K562 (cell line): Measurements from ENCODE around the gene E2F1. TPM values are rescaled to one million over a fixed set of nuclear protein-coding genes. Genes with fewer than 3 reads are reported as not detected.

Source experiments
- ATAC-seq: fragments of 200-7000 bp; cut with Tn5 transposase; 3 replicates; pipeline ENCODE4 v1.9.1; 2020; ENCODE audit warnings: moderate library complexity
- BruUV-seq: library from RNA; stranded (reverse); fragments of 400-500 nt; replicated peaks from 2 replicates; lab custom pipeline; 2021; lab: Mats Ljungman, UMichigan
- CTCF ChIA-PET: fragments of 300-600 bp; formaldehyde crosslinking; extraction: SDS; loops from one replicate; lab custom pipeline; 2021; ENCODE audit warnings: low intra/inter-chr PET ratio; lab: Yijun Ruan, JAX
- POLR2A ChIA-PET: fragments of 300-600, 350-650 bp; sonication (Branson Sonifier 250); formaldehyde crosslinking; extraction: SDS; loops from one replicate; lab custom pipeline; 2021; ENCODE audit warnings: antibody characterized with exemption, inconsistent platforms; lab: Yijun Ruan, JAX
- DNase-seq, 4 experiments: peaks; one replicate each; pipeline versions ENCODE4 v3.0.0 to v3.0.0-alpha.2; 2011 to 2018; ENCODE audit warnings: low spot score in 3 of 4, mixed read lengths in 3 of 4; ENCODE audit errors: extremely low read depth in 1 of 4
- FAIRE-seq: peaks from 2 replicates; lab custom pipeline; 2011; peaks lifted over from hg19 to GRCh38; lab: Jason Lieb, UNC
- H2AFZ ChIP-seq: 2 replicates; pipeline ENCODE4 v1.6.0; 2011; ENCODE audit warnings: low read depth, low read length, control low read depth, inconsistent platforms
- H3K27ac ChIP-seq: fragments of 200-600 bp; 3 replicates; pipeline ENCODE4 v1.8.0; 2011; ENCODE audit warnings: low read depth, mild to moderate bottlenecking, control low read depth, inconsistent platforms, low read length, moderate library complexity, mixed read lengths; ENCODE audit errors: extremely low read depth
- H3K27me3 ChIP-seq, 2 experiments: fragments of 300-600 bp in 1 of 2; 2 replicates in 1 of 2; 3 replicates in 1 of 2; pipeline versions ENCODE4 v1.6.0 to v1.8.0; 2011; ENCODE audit warnings: inconsistent platforms in 2 of 2, low read length in 2 of 2, mild to moderate bottlenecking in 1 of 2, mixed read lengths in 1 of 2, moderate library complexity in 1 of 2; ENCODE audit not compliant: control insufficient read depth in 2 of 2, insufficient read depth in 2 of 2
- H3K36me3 ChIP-seq: fragments of 300-600 bp; 3 replicates; pipeline ENCODE4 v1.8.0; 2011; ENCODE audit warnings: mild to moderate bottlenecking, low read length, inconsistent platforms; ENCODE audit not compliant: control insufficient read depth, insufficient read depth
- H3K4me1 ChIP-seq, 2 experiments: fragments of 200-600 bp in 1 of 2; replicated peaks in 1 of 2; 2 replicates in 1 of 2; 3 replicates in 1 of 2; pipeline versions ENCODE4 v1.5.1 to v1.8.0; 2011; ENCODE audit warnings: inconsistent platforms in 2 of 2, low read length in 2 of 2, mild to moderate bottlenecking in 1 of 2, mixed read lengths in 1 of 2, moderate library complexity in 1 of 2; ENCODE audit not compliant: control insufficient read depth in 2 of 2, insufficient read depth in 2 of 2
- H3K4me2 ChIP-seq: 2 replicates; pipeline ENCODE4 v1.6.1; 2011; ENCODE audit warnings: low read length, control low read depth, inconsistent platforms, mixed read lengths; ENCODE audit not compliant: insufficient read depth
- H3K4me3 ChIP-seq: fragments of 200-600 bp; sonication (generic), shearing (Covaris generic); 2 replicates; pipeline ENCODE4 v1.5.1; 2016; ENCODE audit warnings: control low read depth, inconsistent platforms
- H3K79me2 ChIP-seq: fragments of 200-600 bp; 3 replicates; pipeline ENCODE4 v1.8.0; 2011; ENCODE audit warnings: low read length, inconsistent platforms; ENCODE audit not compliant: control insufficient read depth, insufficient read depth
- H3K9ac ChIP-seq, 2 experiments: 2 replicates each; pipeline versions ENCODE4 v1.6.0 to v1.6.1; 2011; ENCODE audit warnings: low read depth in 2 of 2, low read length in 2 of 2, control low read depth in 1 of 2, inconsistent platforms in 1 of 2, mild to moderate bottlenecking in 1 of 2, mixed read lengths in 1 of 2; ENCODE audit not compliant: insufficient read depth in 1 of 2
- H3K9me1 ChIP-seq: one replicate; pipeline ENCODE4 v1.6.0; 2011; ENCODE audit warnings: inconsistent platforms, mild to moderate bottlenecking, low read length, moderate library complexity; ENCODE audit not compliant: control insufficient read depth, insufficient read depth
- H3K9me3 ChIP-seq: replicated peaks from 2 replicates; pipeline ENCODE4 v1.5.1; 2011; ENCODE audit warnings: low read depth, low read length, inconsistent platforms; ENCODE audit not compliant: control insufficient read depth, insufficient read depth
- H4K20me1 ChIP-seq: replicated peaks from 2 replicates; pipeline ENCODE4 v1.6.1; 2011; ENCODE audit warnings: low read length, inconsistent platforms, mixed read lengths; ENCODE audit not compliant: control insufficient read depth, insufficient read depth
- BHLHE40 ChIP-seq: IDR thresholded peaks from 2 replicates; pipeline ENCODE4 v1.6.1; 2011; ENCODE audit warnings: low read length, improper control_type of control experiment
- BRD4 ChIP-seq: fragments of 200-600 bp; sonication (generic); IDR thresholded peaks from 2 replicates; pipeline ENCODE4 v1.6.1; 2017; ENCODE audit warnings: inconsistent platforms
- CBX5 ChIP-seq: IDR thresholded peaks from 2 replicates; pipeline ENCODE4 v1.6.1; 2014; ENCODE audit warnings: low read depth, borderline replicate concordance
- CTCF ChIP-seq, 3 experiments: IDR thresholded peaks in 2 of 3; conservative IDR thresholded peaks in 1 of 3; 2 replicates each; pipeline ENCODE4 v1.5.1; 2011 to 2012; ENCODE audit warnings: low read length in 3 of 3, mild to moderate bottlenecking in 3 of 3, control low read depth in 2 of 3, improper control_type of control experiment in 1 of 3, inconsistent platforms in 1 of 3, low read depth in 1 of 3, mixed read lengths in 1 of 3, moderate library complexity in 1 of 3; ENCODE audit not compliant: insufficient read depth in 2 of 3
- ILK ChIP-seq: fragments of 450-650 bp; IDR thresholded peaks from 2 replicates; pipeline ENCODE4 v1.6.1; 2016; ENCODE audit warnings: missing genetic modification characterization, low read depth, mild to moderate bottlenecking, missing compliant biosample characterization, moderate library complexity, borderline replicate concordance
- MCM5 ChIP-seq: fragments of 450-650 bp; IDR thresholded peaks from 2 replicates; pipeline ENCODE4 v1.6.1; 2016; ENCODE audit warnings: low read depth
- MXI1 ChIP-seq: IDR thresholded peaks from 2 replicates; pipeline ENCODE4 v1.6.1; 2011; ENCODE audit warnings: low read depth, mild to moderate bottlenecking, improper control_type of control experiment, low read length
- NFE2L1 ChIP-seq: fragments of 450-650 bp; IDR thresholded peaks from 2 replicates; pipeline ENCODE4 v1.6.1; 2016; ENCODE audit warnings: missing genetic modification characterization, low read depth, mild to moderate bottlenecking, missing compliant biosample characterization, moderate library complexity, borderline replicate concordance
- NR2F6 ChIP-seq: fragments of 450-650 bp; formaldehyde crosslinking; IDR thresholded peaks from 2 replicates; pipeline ENCODE4 v1.4.0; 2020; ENCODE audit warnings: mild to moderate bottlenecking
- RBM25 ChIP-seq: fragments of 200-400 bp; formaldehyde crosslinking; IDR thresholded peaks from 2 replicates; pipeline ENCODE4 v1.6.1; 2018; ENCODE audit warnings: low read length, low read depth, moderate library complexity; ENCODE audit not compliant: severe bottlenecking
- SLC30A9 ChIP-seq: fragments of 250-450 bp; sonication (Bioruptor Pico); IDR thresholded peaks from 2 replicates; pipeline ENCODE4 v1.8.0; 2022; ENCODE audit warnings: mild to moderate bottlenecking, moderate library complexity
- SMARCB1 ChIP-seq: IDR thresholded peaks from 2 replicates; pipeline ENCODE4 v1.6.1; 2011; ENCODE audit warnings: improper control_type of control experiment, low read depth; ENCODE audit not compliant: insufficient read length
- TGIF2 ChIP-seq: sonication (generic); formaldehyde crosslinking; IDR thresholded peaks from 2 replicates; pipeline ENCODE4 v1.8.1; 2022; ENCODE audit warnings: mild to moderate bottlenecking, missing genetic modification reagents, moderate library complexity
- ZBTB26 ChIP-seq: fragments of 450-650 bp; formaldehyde crosslinking; IDR thresholded peaks from 2 replicates; pipeline ENCODE4 v1.4.0; 2022; ENCODE audit warnings: missing genetic modification characterization
- ZNF395 ChIP-seq: fragments of 200-800 bp; sonication (Bioruptor generic); IDR thresholded peaks from 2 replicates; pipeline ENCODE4 v1.6.1; 2017; ENCODE audit warnings: missing genetic modification characterization, missing compliant biosample characterization
- ZNF764 ChIP-seq: fragments of 250-450 bp; sonication (Bioruptor Pico); IDR thresholded peaks from 2 replicates; pipeline ENCODE4 v1.4.0; 2020; ENCODE audit warnings: low read depth, mild to moderate bottlenecking, moderate library complexity
- ZNF780A ChIP-seq: fragments of 250-450 bp; sonication (Bioruptor Pico); IDR thresholded peaks from 2 replicates; pipeline ENCODE4 v1.5.0; 2021; ENCODE audit warnings: mild to moderate bottlenecking
- WGBS: fragments of 100-300 bp; shearing (Covaris generic); methylation state at CpG from one replicate; pipeline ENCODE4 v1.1.6; 2016; ENCODE audit warnings: low coverage, mixed read lengths; ENCODE audit not compliant: insufficient coverage; ENCODE audit errors: missing lambda C conversion rate; 5-methylcytosine and 5-hydroxymethylcytosine counted together
- in situ Hi-C: fragments of 300-500 bp; cut with MboI; formaldehyde crosslinking; loops from 4 replicates; pipeline ENCODE4 v1.15.0; 2018; ENCODE audit warnings: inconsistent platforms, mixed read lengths
- intact Hi-C: fragments of 100-400 bp; cut with micrococcal nuclease; formaldehyde crosslinking; loops from 2 replicates; pipeline ENCODE4 v1.14.2; 2022
- polyA plus RNA-seq, 8 experiments: library from polyadenylated mRNA; depleted of rRNA in 4 of 8; stranded (reverse) in 5 of 8; unstranded in 3 of 8; fragments of >200 nt; fragmentation: Nextera tagmentation in 2 of 8; fragmentation: Illumina TruSeq in 1 of 8; extraction: Ambion mirVana in 2 of 8; extraction: Trizol in 1 of 8; gene quantifications; 2 replicates each; pipeline versions ENCODE4 v1.2.1 to v1.2.3, GENCODE V29; 2011 to 2014; ENCODE audit warnings: inconsistent platforms in 1 of 8, missing spikeins in 1 of 8
- total RNA-seq, 7 experiments: library from RNA; depleted of rRNA in 6 of 7; stranded (reverse); fragments of >200 nt in 6 of 7; fragmentation: Illumina TruSeq in 2 of 7; extraction: Trizol in 2 of 7; gene quantifications; 2 replicates each; pipeline versions ENCODE4 v1.2.1 to v1.2.3, GENCODE V29; 2011 to 2021; ENCODE audit warnings: low replicate concordance in 1 of 7

Gene E2F1
- total and polyA plus RNA-seq, 9 of the 15 experiments (the other 6 are each of a cell fraction or from before 2014, with no cell fraction given), result 0.14 to 30.6 (median 13.1) TPM

GRCh38 chr20:33672426-33673113, 13.6 kb downstream of the E2F1 start:
- BruUV-seq, result no TSS peak
- Histone ChIP-seq H3K9me3 (no peaks in the 10 kb centered on the region), H3K4me1 (peaks cover 17 to 54% of the 10 kb centered on the region in 2 experiments), H3K9me1 (peaks cover 5% of the 10 kb centered on the region), H3K27me3 (no peaks in the 10 kb centered on the region), H3K27ac (peak overlapping the region; percentile 88), H3K4me3 (peak overlapping the region; percentile 86), H4K20me1 (peaks cover 7% of the 10 kb centered on the region; the same call in 1 of the 2 replicates), H3K79me2 (peaks cover 34% of the 10 kb centered on the region), H2AFZ (no peak overlapping the region), H3K9ac (peak overlapping the region; percentile 89 to 99), H3K36me3 (peaks cover 67% of the 10 kb centered on the region), H3K4me2 (peak overlapping the region; percentile 88)
- intact Hi-C loops, result no loop called here
- in situ Hi-C loops, result no loop called here
- FAIRE-seq (peak; percentile 59), ATAC-seq (peak; percentile 6), DNase-seq (peak; percentile 57 to 76 (median 61))
- 12% methylated on average over 11 of the region's 17 CpGs for WGBS
- POLR2A ChIA-PET, result interaction anchor here (1.0 to 1.9 kb wide), 5 partner anchors 9 to 200 kb away, joined by 3 to 25 read pairs (median 4); no protein-coding TSS in a partner anchor
- CTCF ChIA-PET, result no interaction called here
- TF ChIP-seq TGIF2, result no peak
- no peak for TF ChIP-seq BHLHE40
- no peak for TF ChIP-seq ZNF780A (CRISPR knock-in tag)
- TF ChIP-seq CBX5, result no peak
- TF ChIP-seq NR2F6 (CRISPR knock-in tag), result no peak
- no peak for TF ChIP-seq MXI1
- TF ChIP-seq SMARCB1, result no peak
- TF ChIP-seq ILK (tag), result no peak
- no peak for TF ChIP-seq NFE2L1 (tag)
- TF ChIP-seq SLC30A9 (CRISPR knock-in tag), result no peak
- no peak for TF ChIP-seq BRD4
- no peak for TF ChIP-seq ZNF395 (CRISPR knock-in tag)
- no peak for TF ChIP-seq ZBTB26 (CRISPR knock-in tag)
- no peak for TF ChIP-seq RBM25
- no peak for TF ChIP-seq MCM5
- TF ChIP-seq ZNF764, result no peak
- 0 out of 6 replicates have a peak, but pooled peaks of 1 of the 3 experiments have one; percentile 2 for TF ChIP-seq CTCF (IDR thresholded peaks at IDR 0.05 in 2 of 3, conservative IDR thresholded peaks at IDR 0.05 in 1 of 3; ENCODE audit: insufficient read depth in 2 of 3, low read depth in 1 of 3, low read length in 3 of 3)
